Peyer's patch (tissue), 4 donors: ENCODE measurements around the gene DBX1.

Source experiments
- CTCF ChIP-seq, 6 experiments: fragments of 450-650 bp in 4 of 6; fragments of 200-600 bp in 2 of 6; sonication (generic) in 1 of 6; IDR thresholded peaks; one replicate each; pipeline ENCODE4 v1.5.1; 2017 to 2019; ENCODE audit warnings: antibody characterized with exemption in 6 of 6, mild to moderate bottlenecking in 3 of 6, moderate library complexity in 1 of 6
- POLR2A ChIP-seq, 2 donors: fragments of 450-650 bp; IDR thresholded peaks; one replicate each; pipeline ENCODE4 v1.5.1; 2017; ENCODE audit warnings: antibody characterized with exemption in 2 of 2, mild to moderate bottlenecking in 2 of 2, moderate library complexity in 2 of 2

- TF ChIP-seq CTCF (IDR thresholded peaks at IDR 0.05) (no peak), POLR2A (IDR thresholded peaks at IDR 0.05) (no peak)
Measured at GRCh38 chr11:20207781-20208621, 47.7 kb upstream of the DBX1 start.
